Measurements from ENCODE around the gene XYLT2.
"Not testable (repeated sequence)": the region's sequence is repeated elsewhere in the genome, so short reads cannot be mapped to it uniquely, and the experiment has no call there.

XYLT2 gene

GRCh38 chr17:50389534-50389933 lies 43.6 kb downstream of the XYLT2 start:
- DNase-seq (ENCODE audit: low spot score), result no peak

DNA sequence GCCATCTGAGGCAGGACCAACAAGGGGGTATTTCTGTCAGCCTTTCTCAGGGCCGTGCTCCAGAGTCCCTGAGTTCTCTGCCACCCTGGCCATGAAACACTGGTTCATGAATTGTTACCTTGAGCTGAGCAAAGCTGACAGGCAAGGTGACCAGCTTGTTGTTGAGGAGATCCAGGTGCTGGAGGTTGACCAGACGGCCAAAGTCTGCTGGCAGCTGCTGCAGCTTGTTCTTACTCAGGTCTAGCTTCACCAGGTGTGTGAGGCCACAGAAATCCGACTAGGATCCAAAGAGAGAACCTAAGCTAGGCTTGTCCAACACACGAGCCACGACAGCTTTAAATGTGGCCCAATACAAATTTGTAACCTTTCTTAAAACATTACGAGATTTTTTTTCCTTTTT lies 46.7 kb downstream of the XYLT2 start:
- no peak for DNase-seq (ENCODE audit: low spot score)

DNA sequence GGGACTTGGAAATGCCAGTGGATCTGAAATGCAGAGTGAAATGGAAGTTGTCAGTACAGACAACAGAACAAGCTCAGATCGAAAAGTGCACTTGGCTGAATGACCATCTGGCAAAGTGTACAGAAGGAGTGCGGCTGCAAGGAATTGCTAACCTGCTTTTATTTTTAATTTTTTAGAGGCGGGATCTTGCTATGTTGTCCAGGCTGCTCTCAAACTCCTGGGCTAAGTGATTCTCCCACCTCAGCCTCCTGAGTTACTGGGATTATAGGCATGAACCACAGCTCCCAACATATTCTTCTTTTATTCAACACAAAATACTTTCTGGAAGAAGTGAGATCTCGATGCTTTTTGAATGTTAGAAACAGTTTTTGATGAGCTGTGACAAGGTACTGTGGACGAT lies 47.8 kb downstream of the XYLT2 start:
- DNase-seq (ENCODE audit: low spot score), result no peak

- no peak for DNase-seq (ENCODE audit: low spot score)
Observed at GRCh38 chr17:50394711-50395110, 48.8 kb downstream of the XYLT2 start.

DNA sequence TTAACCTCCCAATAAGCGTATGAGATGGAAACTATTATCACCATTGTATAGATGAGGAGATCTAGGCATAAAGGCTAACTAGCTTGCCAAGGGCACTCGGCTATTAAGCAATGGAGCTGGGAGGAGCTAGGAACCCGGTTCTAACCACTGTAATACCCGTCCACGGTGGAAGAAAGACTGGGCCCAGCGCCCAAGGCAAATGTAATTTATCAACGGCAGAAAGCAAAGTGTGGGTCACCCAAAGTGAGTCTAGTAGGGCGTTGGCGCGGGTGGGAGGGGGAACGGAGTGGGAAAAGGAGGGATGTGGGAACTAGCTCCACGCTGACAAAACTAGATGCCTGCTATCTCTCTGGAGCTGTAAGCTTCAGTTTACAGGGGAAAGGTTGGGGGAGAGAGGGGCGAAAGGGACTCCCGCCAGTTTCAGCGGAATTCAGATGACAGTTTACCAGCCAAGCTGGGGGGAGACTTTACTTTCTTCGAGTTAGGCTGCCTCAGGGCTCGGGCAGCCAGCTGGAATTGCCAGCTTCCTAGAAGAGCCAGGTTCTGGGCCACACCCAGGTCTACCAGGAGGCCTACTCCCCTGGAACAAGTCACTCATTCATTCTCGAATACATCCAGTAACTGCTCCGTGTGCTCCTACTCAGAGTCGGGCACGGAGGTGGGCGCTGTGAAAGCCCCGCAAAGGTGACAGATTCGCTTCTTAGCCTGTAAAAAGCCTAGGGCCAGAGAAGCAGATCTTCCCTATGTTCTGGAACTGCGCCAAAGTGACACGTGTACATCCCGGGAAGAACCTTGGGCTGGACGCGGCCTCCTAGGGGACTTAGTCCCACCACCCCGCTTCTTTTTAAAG lies 50.6 kb downstream of the XYLT2 start:
- peak; percentile 16 for DNase-seq (ENCODE audit: low spot score)

GRCh38 chr17:50397111-50397918 lies 51.4 kb downstream of the XYLT2 start, which contains the start of gene LRRC59:
Gene LRRC59 (minus strand): TSS chr17:50397523. CDS start chr17:50397317, 206 bp downstream.
- DNase-seq (ENCODE audit: low spot score), result peak; percentile 82

GRCh38 chr17:50397919-50398285 lies 52.0 kb downstream of the XYLT2 start:
- no peak for DNase-seq (ENCODE audit: low spot score)

DNA sequence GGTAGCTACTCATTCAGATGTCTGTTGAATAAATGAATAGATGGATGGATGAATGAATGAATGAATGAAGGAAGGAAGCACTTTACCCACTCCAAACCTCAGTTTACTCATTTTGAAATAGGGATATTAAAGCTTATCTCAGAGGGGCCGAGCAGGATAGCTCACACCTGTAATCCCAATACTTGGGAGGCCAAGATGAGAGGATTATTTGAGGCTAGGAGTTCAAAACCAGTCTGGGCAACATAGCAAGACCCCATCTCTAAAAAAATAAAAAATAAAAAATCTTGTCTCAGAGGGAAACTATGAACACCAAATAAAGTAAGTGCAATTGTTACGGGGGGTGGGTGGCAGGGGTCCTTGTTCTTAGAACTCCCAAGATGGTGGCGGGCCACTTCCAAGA lies 52.7 kb downstream of the XYLT2 start:
- DNase-seq (ENCODE audit: low spot score), result not testable (repeated sequence)

GRCh38 chr17:50399591-50399990 lies 53.7 kb downstream of the XYLT2 start:
- not testable (repeated sequence) for DNase-seq (ENCODE audit: low spot score)

- DNase-seq (ENCODE audit: low spot score), result not testable (repeated sequence)
Observed at GRCh38 chr17:50405351-50405750, 59.4 kb downstream of the XYLT2 start.

GRCh38 chr17:50406578-50406977 lies 60.7 kb downstream of the XYLT2 start:
- no peak for DNase-seq (ENCODE audit: low spot score)

- DNase-seq (ENCODE audit: low spot score), result no peak
Observed at GRCh38 chr17:50407921-50408320, 62.0 kb downstream of the XYLT2 start.

Small RNA genes within 50 kb of the gene (small RNA-seq; reads per million reads assigned to genes)
- gene RF00019, result 0 reads per million in 2 experiments

All from SK-N-DZ (cell line).